OCI-LY7 (cell line): ENCODE results near the gene MBOAT2.

Experiments
- CTCF ChIP-seq: fragments of 200-600 bp; sonication (generic); conservative IDR thresholded peaks from 2 replicates; pipeline ENCODE4 v1.5.1; 2014; ENCODE audit warnings: mild to moderate bottlenecking, antibody characterized with exemption, low read length, moderate library complexity, mixed read lengths
- EZH2phosphoT487 ChIP-seq: fragments of 200-600 bp; sonication (generic); IDR thresholded peaks from 2 replicates; pipeline ENCODE4 v1.6.1; 2018; ENCODE audit warnings: low read depth, borderline replicate concordance, mild to moderate bottlenecking, mixed run types, antibody characterized with exemption, low read length, moderate library complexity, mixed read lengths

GRCh38 chr2:9002637-9003365, 683 bp downstream of the MBOAT2 start:
- no peak for TF ChIP-seq CTCF
- TF ChIP-seq EZH2phosphoT487, result no peak
